Measurements from ENCODE around the gene OR1D5. TPM values are rescaled to one million over a fixed set of nuclear protein-coding genes. Genes with fewer than 3 reads are reported as not detected.

The OR1D5 gene
- total and polyA plus RNA-seq, 2 of the 8 experiments (the other 6 are each of a cell fraction or from before 2014, with no cell fraction given): not detected

DNA sequence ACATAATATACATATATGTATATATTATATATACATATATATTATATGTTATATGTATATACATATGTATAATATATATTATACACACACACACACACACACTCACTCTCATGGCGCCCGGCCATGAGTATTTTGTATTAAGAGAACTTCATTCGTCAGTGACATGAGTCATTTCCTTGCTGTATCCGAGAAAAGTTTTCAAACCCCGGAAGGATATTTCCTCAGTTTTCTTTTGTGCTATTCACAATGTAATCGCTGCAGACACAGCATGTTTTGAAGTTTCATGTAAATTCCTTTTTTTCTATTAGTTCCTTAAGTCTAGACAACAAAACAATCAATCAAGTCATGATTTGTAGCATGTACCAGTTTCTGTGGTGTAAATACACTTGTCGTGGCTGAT, 33.3 kb downstream of the OR1D5 start (continued):
- no peak for TF ChIP-seq POU5F1 (IDR thresholded peaks at IDR 0.05; ENCODE audit: low read depth, low read length)
- no peak for TF ChIP-seq NRF1 (IDR thresholded peaks at IDR 0.05; ENCODE audit: low read depth, low read length)
- TF ChIP-seq SP2 (IDR thresholded peaks at IDR 0.05; ENCODE audit: low read length): no peak
